K562 (cell line): ENCODE data around the gene MAP3K2. TPM values are rescaled to one million over a fixed set of nuclear protein-coding genes. Genes with fewer than 3 reads are reported as not detected.
A peak's percentile ranks its signal among the peaks of the same experiment; 100 is the strongest.

ENCODE experiments used
- BCOR ChIP-seq: fragments of 450-650 bp; IDR thresholded peaks from 2 replicates; pipeline ENCODE4 v1.6.1; 2016
- GTF2E2 ChIP-seq: fragments of 200-800 bp; sonication (Bioruptor generic); IDR thresholded peaks from 2 replicates; pipeline ENCODE4 v1.6.1; 2016; ENCODE audit warnings: missing genetic modification characterization, missing compliant biosample characterization
- HDAC1 ChIP-seq, 2 experiments: fragments of 450-650 bp; IDR thresholded peaks; 2 replicates each; pipeline ENCODE4 v1.6.1; 2016 to 2017; ENCODE audit warnings: inconsistent platforms in 1 of 2, mild to moderate bottlenecking in 1 of 2, moderate library complexity in 1 of 2
- KLF10 ChIP-seq: fragments of 250-450 bp; sonication (Bioruptor Pico); IDR thresholded peaks from 2 replicates; pipeline ENCODE4 v1.6.1; 2021; ENCODE audit warnings: matching md5 sums
- POLR2H ChIP-seq: IDR thresholded peaks from 2 replicates; pipeline ENCODE4 v1.6.1; 2016; ENCODE audit warnings: missing genetic modification characterization, low read depth, mild to moderate bottlenecking, control low read depth, missing compliant biosample characterization, moderate library complexity
- RHOXF2B ChIP-seq: fragments of 250-450 bp; sonication (Bioruptor Pico); conservative IDR thresholded peaks from 2 replicates; pipeline ENCODE4 v1.5.1; 2021
- SMARCC2 ChIP-seq: fragments of 450-650 bp; IDR thresholded peaks from 2 replicates; pipeline ENCODE4 v1.6.1; 2017; ENCODE audit warnings: antibody characterized with exemption, moderate library complexity, mild to moderate bottlenecking, low read depth
- ZBTB12 ChIP-seq: fragments of 250-450 bp; sonication (Bioruptor Pico); IDR thresholded peaks from 2 replicates; pipeline ENCODE4 v1.4.0; 2020
- ZKSCAN1 ChIP-seq: fragments of 150-350 bp; IDR thresholded peaks from 2 replicates; pipeline ENCODE4 v1.6.1; 2016; ENCODE audit warnings: low read depth, low read length
- polyA plus RNA-seq, 8 experiments: library from polyadenylated mRNA; depleted of rRNA in 4 of 8; stranded (reverse) in 5 of 8; unstranded in 3 of 8; fragments of >200 nt; fragmentation: Nextera tagmentation in 2 of 8; fragmentation: Illumina TruSeq in 1 of 8; extraction: Ambion mirVana in 2 of 8; extraction: Trizol in 1 of 8; gene quantifications; 2 replicates each; pipeline versions ENCODE4 v1.2.1 to v1.2.3, GENCODE V29; 2011 to 2014; ENCODE audit warnings: inconsistent platforms in 1 of 8, missing spikeins in 1 of 8
- total RNA-seq, 7 experiments: library from RNA; depleted of rRNA in 6 of 7; stranded (reverse); fragments of >200 nt in 6 of 7; fragmentation: Illumina TruSeq in 2 of 7; extraction: Trizol in 2 of 7; gene quantifications; 2 replicates each; pipeline versions ENCODE4 v1.2.1 to v1.2.3, GENCODE V29; 2011 to 2021; ENCODE audit warnings: low replicate concordance in 1 of 7
- TF ChIP-seq, protein P1 (sequence below): fragments of 250-450 bp; sonication (Bioruptor Pico); IDR thresholded peaks from 2 replicates; pipeline ENCODE4 v1.5.0; 2022; ENCODE audit warnings: mild to moderate bottlenecking
- TF ChIP-seq, protein P2 (sequence below): sonication (generic); formaldehyde crosslinking; IDR thresholded peaks from 2 replicates; pipeline ENCODE4 v1.9.0; 2022; ENCODE audit warnings: mild to moderate bottlenecking, missing genetic modification reagents
- TF ChIP-seq, protein P3 (sequence below): fragments of 250-450 bp; sonication (Bioruptor Pico); IDR thresholded peaks from 2 replicates; pipeline ENCODE4 v1.4.0; 2020; ENCODE audit warnings: mild to moderate bottlenecking
- TF ChIP-seq, protein P4 (sequence below): fragments of 450-650 bp; IDR thresholded peaks from 2 replicates; pipeline ENCODE4 v1.6.1; 2016; ENCODE audit warnings: low read depth, mild to moderate bottlenecking, moderate library complexity
- TF ChIP-seq, protein P5 (sequence below), 2 experiments: fragments of 450-650 bp in 1 of 2; IDR thresholded peaks; 2 replicates each; pipeline ENCODE4 v1.6.1; 2011 to 2017; ENCODE audit warnings: low read depth in 2 of 2, antibody characterized with exemption in 1 of 2, borderline replicate concordance in 1 of 2, low read length in 1 of 2, mild to moderate bottlenecking in 1 of 2, mixed read lengths in 1 of 2; ENCODE audit not compliant: control insufficient read depth in 1 of 2
- TF ChIP-seq, protein P6 (sequence below), 2 experiments: fragments of 450-650 bp; IDR thresholded peaks; 2 replicates each; pipeline ENCODE4 v1.6.1; 2016

MAP3K2 gene
- total and polyA plus RNA-seq, 9 of the 15 experiments (the other 6 are each of a cell fraction or from before 2014, with no cell fraction given), result 1.2 to 14.2 (median 5.7) TPM

GRCh38 chr2:127387655-127388422 lies at the start of gene MAP3K2 (continued):
- peak in 1 of 2 experiments; percentile 31; a peak in 2 of 4 replicates for TF ChIP-seq HDAC1 (IDR thresholded peaks at IDR 0.05)
- TF ChIP-seq KLF10 (CRISPR knock-in tag), result no peak
- TF ChIP-seq, protein P1, sequence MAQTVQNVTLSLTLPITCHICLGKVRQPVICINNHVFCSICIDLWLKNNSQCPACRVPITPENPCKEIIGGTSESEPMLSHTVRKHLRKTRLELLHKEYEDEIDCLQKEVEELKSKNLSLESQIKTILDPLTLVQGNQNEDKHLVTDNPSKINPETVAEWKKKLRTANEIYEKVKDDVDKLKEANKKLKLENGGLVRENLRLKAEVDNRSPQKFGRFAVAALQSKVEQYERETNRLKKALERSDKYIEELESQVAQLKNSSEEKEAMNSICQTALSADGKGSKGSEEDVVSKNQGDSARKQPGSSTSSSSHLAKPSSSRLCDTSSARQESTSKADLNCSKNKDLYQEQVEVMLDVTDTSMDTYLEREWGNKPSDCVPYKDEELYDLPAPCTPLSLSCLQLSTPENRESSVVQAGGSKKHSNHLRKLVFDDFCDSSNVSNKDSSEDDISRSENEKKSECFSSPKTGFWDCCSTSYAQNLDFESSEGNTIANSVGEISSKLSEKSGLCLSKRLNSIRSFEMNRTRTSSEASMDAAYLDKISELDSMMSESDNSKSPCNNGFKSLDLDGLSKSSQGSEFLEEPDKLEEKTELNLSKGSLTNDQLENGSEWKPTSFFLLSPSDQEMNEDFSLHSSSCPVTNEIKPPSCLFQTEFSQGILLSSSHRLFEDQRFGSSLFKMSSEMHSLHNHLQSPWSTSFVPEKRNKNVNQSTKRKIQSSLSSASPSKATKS, result no peak
- TF ChIP-seq POLR2H, result peak; percentile 34
- no peak for TF ChIP-seq ZKSCAN1
- TF ChIP-seq, protein P2, sequence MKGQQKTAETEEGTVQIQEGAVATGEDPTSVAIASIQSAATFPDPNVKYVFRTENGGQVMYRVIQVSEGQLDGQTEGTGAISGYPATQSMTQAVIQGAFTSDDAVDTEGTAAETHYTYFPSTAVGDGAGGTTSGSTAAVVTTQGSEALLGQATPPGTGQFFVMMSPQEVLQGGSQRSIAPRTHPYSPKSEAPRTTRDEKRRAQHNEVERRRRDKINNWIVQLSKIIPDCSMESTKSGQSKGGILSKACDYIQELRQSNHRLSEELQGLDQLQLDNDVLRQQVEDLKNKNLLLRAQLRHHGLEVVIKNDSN (CRISPR knock-in tag), result peak; percentile 40; the same call in 1 of the 2 replicates
- no peak for TF ChIP-seq RHOXF2B (CRISPR knock-in tag)
- peak; percentile 79 for TF ChIP-seq ZBTB12 (CRISPR knock-in tag)
- TF ChIP-seq, protein P3, sequence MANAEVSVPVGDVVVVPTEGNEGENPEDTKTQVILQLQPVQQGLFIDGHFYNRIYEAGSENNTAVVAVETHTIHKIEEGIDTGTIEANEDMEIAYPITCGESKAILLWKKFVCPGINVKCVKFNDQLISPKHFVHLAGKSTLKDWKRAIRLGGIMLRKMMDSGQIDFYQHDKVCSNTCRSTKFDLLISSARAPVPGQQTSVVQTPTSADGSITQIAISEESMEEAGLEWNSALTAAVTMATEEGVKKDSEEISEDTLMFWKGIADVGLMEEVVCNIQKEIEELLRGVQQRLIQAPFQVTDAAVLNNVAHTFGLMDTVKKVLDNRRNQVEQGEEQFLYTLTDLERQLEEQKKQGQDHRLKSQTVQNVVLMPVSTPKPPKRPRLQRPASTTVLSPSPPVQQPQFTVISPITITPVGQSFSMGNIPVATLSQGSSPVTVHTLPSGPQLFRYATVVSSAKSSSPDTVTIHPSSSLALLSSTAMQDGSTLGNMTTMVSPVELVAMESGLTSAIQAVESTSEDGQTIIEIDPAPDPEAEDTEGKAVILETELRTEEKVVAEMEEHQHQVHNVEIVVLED (CRISPR knock-in tag), result peak; percentile 93
- TF ChIP-seq SMARCC2, result peak; percentile 17; the same call in 1 of the 2 replicates
- peak; percentile 34; the same call in 1 of the 2 replicates for TF ChIP-seq GTF2E2 (tag)
- 0 out of 2 replicates have a peak, but pooled peaks have one; percentile 14 for TF ChIP-seq BCOR
- TF ChIP-seq, protein P4, sequence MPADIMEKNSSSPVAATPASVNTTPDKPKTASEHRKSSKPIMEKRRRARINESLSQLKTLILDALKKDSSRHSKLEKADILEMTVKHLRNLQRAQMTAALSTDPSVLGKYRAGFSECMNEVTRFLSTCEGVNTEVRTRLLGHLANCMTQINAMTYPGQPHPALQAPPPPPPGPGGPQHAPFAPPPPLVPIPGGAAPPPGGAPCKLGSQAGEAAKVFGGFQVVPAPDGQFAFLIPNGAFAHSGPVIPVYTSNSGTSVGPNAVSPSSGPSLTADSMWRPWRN, result no peak
- TF ChIP-seq, protein P5, sequence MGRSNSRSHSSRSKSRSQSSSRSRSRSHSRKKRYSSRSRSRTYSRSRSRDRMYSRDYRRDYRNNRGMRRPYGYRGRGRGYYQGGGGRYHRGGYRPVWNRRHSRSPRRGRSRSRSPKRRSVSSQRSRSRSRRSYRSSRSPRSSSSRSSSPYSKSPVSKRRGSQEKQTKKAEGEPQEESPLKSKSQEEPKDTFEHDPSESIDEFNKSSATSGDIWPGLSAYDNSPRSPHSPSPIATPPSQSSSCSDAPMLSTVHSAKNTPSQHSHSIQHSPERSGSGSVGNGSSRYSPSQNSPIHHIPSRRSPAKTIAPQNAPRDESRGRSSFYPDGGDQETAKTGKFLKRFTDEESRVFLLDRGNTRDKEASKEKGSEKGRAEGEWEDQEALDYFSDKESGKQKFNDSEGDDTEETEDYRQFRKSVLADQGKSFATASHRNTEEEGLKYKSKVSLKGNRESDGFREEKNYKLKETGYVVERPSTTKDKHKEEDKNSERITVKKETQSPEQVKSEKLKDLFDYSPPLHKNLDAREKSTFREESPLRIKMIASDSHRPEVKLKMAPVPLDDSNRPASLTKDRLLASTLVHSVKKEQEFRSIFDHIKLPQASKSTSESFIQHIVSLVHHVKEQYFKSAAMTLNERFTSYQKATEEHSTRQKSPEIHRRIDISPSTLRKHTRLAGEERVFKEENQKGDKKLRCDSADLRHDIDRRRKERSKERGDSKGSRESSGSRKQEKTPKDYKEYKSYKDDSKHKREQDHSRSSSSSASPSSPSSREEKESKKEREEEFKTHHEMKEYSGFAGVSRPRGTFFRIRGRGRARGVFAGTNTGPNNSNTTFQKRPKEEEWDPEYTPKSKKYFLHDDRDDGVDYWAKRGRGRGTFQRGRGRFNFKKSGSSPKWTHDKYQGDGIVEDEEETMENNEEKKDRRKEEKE (IDR thresholded peaks at IDR 0.05; ENCODE audit: borderline replicate concordance in 1 of 2, control insufficient read depth in 1 of 2, low read depth in 2 of 2, low read length in 1 of 2), result 0 out of 4 replicates have a peak, but pooled peaks of 1 of the 2 experiments have one; percentile 15
- TF ChIP-seq, protein P6, sequence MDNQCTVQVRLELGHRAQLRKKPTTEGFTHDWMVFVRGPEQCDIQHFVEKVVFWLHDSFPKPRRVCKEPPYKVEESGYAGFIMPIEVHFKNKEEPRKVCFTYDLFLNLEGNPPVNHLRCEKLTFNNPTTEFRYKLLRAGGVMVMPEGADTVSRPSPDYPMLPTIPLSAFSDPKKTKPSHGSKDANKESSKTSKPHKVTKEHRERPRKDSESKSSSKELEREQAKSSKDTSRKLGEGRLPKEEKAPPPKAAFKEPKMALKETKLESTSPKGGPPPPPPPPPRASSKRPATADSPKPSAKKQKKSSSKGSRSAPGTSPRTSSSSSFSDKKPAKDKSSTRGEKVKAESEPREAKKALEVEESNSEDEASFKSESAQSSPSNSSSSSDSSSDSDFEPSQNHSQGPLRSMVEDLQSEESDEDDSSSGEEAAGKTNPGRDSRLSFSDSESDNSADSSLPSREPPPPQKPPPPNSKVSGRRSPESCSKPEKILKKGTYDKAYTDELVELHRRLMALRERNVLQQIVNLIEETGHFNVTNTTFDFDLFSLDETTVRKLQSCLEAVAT (IDR thresholded peaks at IDR 0.05), result no peak
